Chondrocyte (in vitro differentiated cells): ENCODE measurements around the gene HIBADH. TPM values are rescaled to one million over a fixed set of nuclear protein-coding genes. Genes with fewer than 3 reads are reported as not detected.

ENCODE experiments used
- DNase-seq: peaks from one replicate; pipeline ENCODE4 v3.0.0; 2021; ENCODE audit warnings: mixed read lengths, low spot score
- H3K27ac Mint-ChIP-seq: one replicate; pipeline ENCODE4 v1.8.0; 2021; ENCODE audit warnings: mild to moderate bottlenecking, moderate library complexity, mixed read lengths; ENCODE audit not compliant: unreplicated experiment
- H3K27me3 Mint-ChIP-seq: 2 replicates; pipeline ENCODE4 v1.8.0; 2021; ENCODE audit warnings: low read depth, mixed read lengths
- H3K36me3 Mint-ChIP-seq: 2 replicates; pipeline ENCODE4 v1.8.0; 2021; ENCODE audit warnings: low read depth, mixed read lengths
- H3K4me1 Mint-ChIP-seq: 2 replicates; pipeline ENCODE4 v1.8.0; 2021; ENCODE audit warnings: low read depth, mild to moderate bottlenecking, mixed read lengths
- H3K4me3 Mint-ChIP-seq: one replicate; pipeline ENCODE4 v1.8.0; 2021; ENCODE audit warnings: mild to moderate bottlenecking, moderate library complexity, mixed read lengths; ENCODE audit not compliant: unreplicated experiment
- H3K9me3 Mint-ChIP-seq: 2 replicates; pipeline ENCODE4 v1.8.0; 2021; ENCODE audit warnings: low read depth, mixed read lengths
- total RNA-seq: library from RNA; stranded (reverse); gene quantifications from 3 replicates; pipeline ENCODE4 v1.2.1, GENCODE V29; 2021
- TF ChIP-seq, protein P1 (sequence below): fragments of 200-600 bp; sonication (generic); IDR thresholded peaks from 2 replicates; pipeline ENCODE4 v1.5.0; 2021; ENCODE audit warnings: antibody characterized with exemption, mild to moderate bottlenecking, moderate library complexity

The HIBADH gene
- total RNA-seq, 1 donor from 2014 or later: 20.6 TPM

DNA sequence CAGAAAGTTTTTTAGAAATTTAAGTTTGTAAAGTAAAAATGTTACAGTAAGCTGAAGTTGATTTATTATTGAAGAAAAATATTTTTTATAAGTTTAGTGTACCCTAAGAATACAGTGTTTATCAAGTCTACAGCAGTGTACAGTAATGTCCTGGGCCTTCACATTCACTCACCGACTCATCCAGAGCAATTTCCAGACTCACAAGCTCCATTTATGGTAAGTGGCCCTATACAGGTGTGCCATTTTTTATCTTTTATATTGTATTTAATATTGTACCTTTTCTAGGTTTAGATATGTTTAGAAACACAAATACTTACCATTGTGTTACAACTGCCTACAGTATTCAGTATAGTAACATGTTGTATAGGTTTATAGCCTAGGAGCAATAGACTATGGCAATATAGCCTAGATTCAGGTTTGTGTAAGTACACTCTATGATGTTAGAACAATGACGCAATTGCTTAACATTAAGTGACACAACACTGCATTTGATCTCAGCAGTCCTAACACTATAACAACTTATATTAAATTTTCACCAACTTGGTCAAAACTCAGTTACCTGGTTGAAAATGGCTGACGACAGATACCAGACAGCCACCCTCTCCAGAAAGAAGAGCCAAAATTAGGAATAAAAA lies 45.7 kb downstream of the HIBADH start:
- H3K4me3 Mint-ChIP-seq: no peak overlapping the region
- H3K4me1 Mint-ChIP-seq: no peaks in the 10 kb centered on the region
- no peak for DNase-seq
- TF ChIP-seq, protein P1, sequence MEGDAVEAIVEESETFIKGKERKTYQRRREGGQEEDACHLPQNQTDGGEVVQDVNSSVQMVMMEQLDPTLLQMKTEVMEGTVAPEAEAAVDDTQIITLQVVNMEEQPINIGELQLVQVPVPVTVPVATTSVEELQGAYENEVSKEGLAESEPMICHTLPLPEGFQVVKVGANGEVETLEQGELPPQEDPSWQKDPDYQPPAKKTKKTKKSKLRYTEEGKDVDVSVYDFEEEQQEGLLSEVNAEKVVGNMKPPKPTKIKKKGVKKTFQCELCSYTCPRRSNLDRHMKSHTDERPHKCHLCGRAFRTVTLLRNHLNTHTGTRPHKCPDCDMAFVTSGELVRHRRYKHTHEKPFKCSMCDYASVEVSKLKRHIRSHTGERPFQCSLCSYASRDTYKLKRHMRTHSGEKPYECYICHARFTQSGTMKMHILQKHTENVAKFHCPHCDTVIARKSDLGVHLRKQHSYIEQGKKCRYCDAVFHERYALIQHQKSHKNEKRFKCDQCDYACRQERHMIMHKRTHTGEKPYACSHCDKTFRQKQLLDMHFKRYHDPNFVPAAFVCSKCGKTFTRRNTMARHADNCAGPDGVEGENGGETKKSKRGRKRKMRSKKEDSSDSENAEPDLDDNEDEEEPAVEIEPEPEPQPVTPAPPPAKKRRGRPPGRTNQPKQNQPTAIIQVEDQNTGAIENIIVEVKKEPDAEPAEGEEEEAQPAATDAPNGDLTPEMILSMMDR: no peak
- peaks cover 22% of the 10 kb centered on the region for H3K36me3 Mint-ChIP-seq
- H3K27ac Mint-ChIP-seq: no peak overlapping the region
- peaks cover 34% of the 10 kb centered on the region for H3K9me3 Mint-ChIP-seq
- no peaks in the 10 kb centered on the region for H3K27me3 Mint-ChIP-seq

DNA sequence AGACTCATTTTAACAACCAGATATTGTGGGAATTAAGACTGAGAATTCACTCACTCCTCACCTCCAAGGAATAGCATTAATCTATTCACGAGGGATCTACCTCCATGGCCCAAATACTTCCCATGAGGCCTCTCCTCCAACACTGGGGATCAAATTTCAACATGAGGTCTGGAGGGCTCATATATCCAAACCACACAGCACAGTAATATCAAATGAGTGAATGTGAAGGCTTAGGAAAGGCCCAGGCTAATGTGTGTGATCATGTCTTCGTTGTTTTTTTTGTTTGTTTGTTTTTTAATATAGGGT lies 46.5 kb downstream of the HIBADH start:
- Mint-ChIP-seq H3K27me3 (no peaks in the 10 kb centered on the region), H3K4me1 (no peaks in the 10 kb centered on the region), H3K36me3 (peaks cover 22% of the 10 kb centered on the region), H3K4me3 (no peak overlapping the region), H3K9me3 (peaks cover 34% of the 10 kb centered on the region), H3K27ac (no peak overlapping the region)
- TF ChIP-seq, protein P1: no peak
- DNase-seq: no peak

DNA sequence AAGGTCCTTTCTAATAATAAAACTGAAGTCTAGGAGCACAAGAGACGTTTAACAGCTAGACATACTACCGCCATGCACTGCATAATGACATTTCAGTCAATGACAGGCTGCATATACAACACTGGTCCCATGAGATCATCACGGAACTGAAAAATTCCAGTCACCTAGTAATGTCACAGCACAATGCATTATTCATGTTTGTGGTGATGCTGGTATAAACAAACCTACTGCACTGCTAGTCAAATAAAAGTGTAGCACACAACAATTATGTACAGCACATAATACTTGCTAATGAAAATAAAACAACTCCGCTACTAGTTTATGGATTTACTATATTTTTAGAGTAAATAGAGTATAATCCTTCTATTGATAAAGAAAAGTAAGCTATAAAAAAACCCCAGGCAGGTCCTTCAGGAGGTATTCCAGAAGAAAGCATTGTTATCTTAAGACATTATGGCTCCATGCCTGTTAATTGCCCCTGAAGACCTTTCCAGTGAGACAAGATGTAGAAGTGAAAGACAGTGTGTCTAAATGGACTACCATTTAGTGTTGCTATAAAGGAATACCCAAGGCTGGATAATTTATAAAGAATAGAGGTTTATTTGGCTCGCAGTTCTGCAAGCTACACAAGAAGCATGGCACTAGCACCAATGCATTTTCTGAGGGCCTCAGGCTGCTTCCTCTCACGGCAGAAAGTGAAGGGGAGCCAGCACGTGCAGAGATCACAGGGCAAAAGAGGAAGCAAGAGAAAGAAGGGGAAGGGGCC lies 47.1 kb downstream of the HIBADH start:
- peaks cover 17% of the 10 kb centered on the region for H3K36me3 Mint-ChIP-seq
- no peak overlapping the region for H3K4me3 Mint-ChIP-seq
- H3K4me1 Mint-ChIP-seq: no peaks in the 10 kb centered on the region
- TF ChIP-seq, protein P1: no peak
- no peak for DNase-seq
- peaks cover 28% of the 10 kb centered on the region for H3K9me3 Mint-ChIP-seq
- H3K27ac Mint-ChIP-seq: no peak overlapping the region
- no peaks in the 10 kb centered on the region for H3K27me3 Mint-ChIP-seq

- Mint-ChIP-seq H3K36me3 (peaks cover 7% of the 10 kb centered on the region), H3K9me3 (peaks cover 15% of the 10 kb centered on the region), H3K27ac (no peak overlapping the region), H3K4me1 (peaks cover 3% of the 10 kb centered on the region), H3K4me3 (no peak overlapping the region), H3K27me3 (no peaks in the 10 kb centered on the region)
- no peak for DNase-seq
- TF ChIP-seq, protein P1: no peak
Observed at GRCh38 chr7:27614095-27614494, 48.6 kb downstream of the HIBADH start.

DNA sequence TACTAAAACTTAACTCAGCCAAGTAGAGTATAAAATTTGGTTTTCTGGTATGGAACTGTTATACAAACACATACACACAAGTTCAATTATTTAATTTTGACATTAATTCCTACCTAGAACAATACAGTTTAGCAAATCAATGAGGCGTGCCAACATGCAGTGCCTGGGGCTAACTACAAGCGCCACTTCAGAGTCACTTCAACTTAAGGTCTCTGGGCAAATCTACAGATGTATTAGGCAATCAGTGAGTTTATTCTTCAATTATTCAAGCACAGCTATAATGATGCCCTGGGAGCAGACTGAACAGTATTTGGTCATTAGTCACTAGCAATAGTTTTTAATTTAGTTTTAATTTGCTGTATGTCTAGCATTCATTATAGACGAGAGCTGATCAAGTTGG lies 51.6 kb downstream of the HIBADH start:
- H3K27ac Mint-ChIP-seq: no peak overlapping the region
- H3K4me3 Mint-ChIP-seq: no peak overlapping the region
- no peaks in the 10 kb centered on the region for H3K27me3 Mint-ChIP-seq
- no peak for DNase-seq
- H3K4me1 Mint-ChIP-seq: peaks cover 19% of the 10 kb centered on the region
- peaks cover 5% of the 10 kb centered on the region for H3K9me3 Mint-ChIP-seq
- H3K36me3 Mint-ChIP-seq: peaks cover 3% of the 10 kb centered on the region
- TF ChIP-seq, protein P1: no peak
